GM12878 (cell line): ENCODE measurements around the gene ASCC1. TPM values are rescaled to one million over a fixed set of nuclear protein-coding genes. Genes with fewer than 3 reads are reported as not detected.

ENCODE experiments used
- ATAC-seq: fragments of 200-7000 bp; cut with Tn5 transposase; 3 replicates; pipeline ENCODE4 v1.9.1; 2020; ENCODE audit warnings: mild to moderate bottlenecking, moderate library complexity
- BruUV-seq: library from RNA; stranded (reverse); fragments of 400-500 nt; replicated peaks from 2 replicates; lab custom pipeline; 2021; lab: Mats Ljungman, UMichigan
- CTCF ChIA-PET: fragments of 300-600 bp; sonication (Branson Sonifier 250); formaldehyde crosslinking; extraction: SDS; loops from one replicate; lab custom pipeline; 2021; ENCODE audit warnings: inconsistent platforms; lab: Yijun Ruan, JAX
- POLR2A ChIA-PET: fragments of 350-600 bp; formaldehyde crosslinking; extraction: SDS; loops from one replicate; lab custom pipeline; 2021; ENCODE audit warnings: inconsistent platforms; lab: Charles Lee
- RAD21 ChIA-PET: fragments of 300-600 bp; sonication (Branson Sonifier 250); formaldehyde crosslinking; loops from one replicate; lab custom pipeline; 2023; ENCODE audit warnings: antibody characterized with exemption; ENCODE audit not compliant: unreplicated experiment; lab: Charles Lee
- SMC1A ChIA-PET: fragments of 300-600 bp; sonication (Branson Sonifier 250); formaldehyde crosslinking; loops from one replicate; lab custom pipeline; 2023; ENCODE audit not compliant: unreplicated experiment, uncharacterized antibody; lab: Charles Lee
- DNase-seq: peaks from one replicate; pipeline ENCODE4 v3.0.0-alpha.2; 2011; ENCODE audit warnings: low read depth, low spot score
- FAIRE-seq: peaks from 3 replicates; lab custom pipeline; 2011; peaks lifted over from hg19 to GRCh38; lab: Jason Lieb, UNC
- H2AFZ ChIP-seq: 2 replicates; pipeline ENCODE4 v1.6.0; 2011; ENCODE audit warnings: low read depth, low read length, control low read depth; ENCODE audit not compliant: control insufficient read depth
- H3K27ac ChIP-seq: 2 replicates; pipeline ENCODE4 v1.5.1; 2011; ENCODE audit warnings: control low read depth; ENCODE audit not compliant: control insufficient read depth, insufficient read depth
- H3K27me3 ChIP-seq, 2 experiments: replicated peaks in 1 of 2; 2 replicates each; pipeline versions ENCODE4 v1.6.0 to v1.6.1; 2011; ENCODE audit warnings: low read length in 1 of 2; ENCODE audit not compliant: control insufficient read depth in 2 of 2, insufficient read depth in 2 of 2
- H3K36me3 ChIP-seq, 2 experiments: 2 replicates each; pipeline ENCODE4 v1.5.1; 2011; ENCODE audit warnings: low read length in 1 of 2; ENCODE audit not compliant: control insufficient read depth in 2 of 2, insufficient read depth in 2 of 2
- H3K4me1 ChIP-seq: 2 replicates; pipeline ENCODE4 v1.6.1; 2011; ENCODE audit warnings: mild to moderate bottlenecking, low read length, moderate library complexity, mixed read lengths; ENCODE audit not compliant: control insufficient read depth, insufficient read depth
- H3K4me2 ChIP-seq: 2 replicates; pipeline ENCODE4 v1.6.0; 2011; ENCODE audit warnings: control low read depth; ENCODE audit not compliant: control insufficient read depth, insufficient read depth
- H3K4me3 ChIP-seq: fragments of 200-600 bp; sonication (generic); 2 replicates; pipeline ENCODE4 v1.5.1; 2016
- H3K79me2 ChIP-seq: 2 replicates; pipeline ENCODE4 v1.6.0; 2011; ENCODE audit warnings: low read length; ENCODE audit not compliant: control insufficient read depth, insufficient read depth
- H3K9ac ChIP-seq: 2 replicates; pipeline ENCODE4 v1.8.0; 2011; ENCODE audit warnings: low read length, control low read depth, mixed read lengths; ENCODE audit not compliant: control insufficient read depth, insufficient read depth
- H3K9me3 ChIP-seq: replicated peaks from 3 replicates; pipeline ENCODE4 v1.5.1; 2011; ENCODE audit warnings: mild to moderate bottlenecking, low read length; ENCODE audit not compliant: control insufficient read depth, insufficient read depth
- H4K20me1 ChIP-seq: 2 replicates; pipeline ENCODE4 v1.6.0; 2011; ENCODE audit not compliant: control insufficient read depth, insufficient read depth
- BHLHE40 ChIP-seq, 2 experiments: fragments of 450-650 bp in 1 of 2; IDR thresholded peaks; 2 replicates each; pipeline ENCODE4 v1.6.1; 2011 to 2017; ENCODE audit warnings: low read depth in 2 of 2, borderline replicate concordance in 1 of 2, improper control_type of control experiment in 1 of 2, low read length in 1 of 2, mild to moderate bottlenecking in 1 of 2
- CEBPB ChIP-seq, 2 experiments: fragments of 150-350 bp in 1 of 2; IDR thresholded peaks; 2 replicates each; pipeline ENCODE4 v1.6.1; 2012 to 2014; ENCODE audit warnings: low read depth in 2 of 2, low read length in 2 of 2, borderline replicate concordance in 1 of 2, inconsistent platforms in 1 of 2
- CREB1 ChIP-seq: IDR thresholded peaks from 2 replicates; pipeline ENCODE4 v1.6.1; 2012; ENCODE audit warnings: low read depth, mild to moderate bottlenecking, inconsistent platforms
- CREM ChIP-seq: IDR thresholded peaks from 2 replicates; pipeline ENCODE4 v1.6.1; 2014; ENCODE audit warnings: antibody characterized with exemption, low read depth
- ESRRA ChIP-seq: IDR thresholded peaks from 2 replicates; pipeline ENCODE4 v1.6.1; 2012; ENCODE audit warnings: mild to moderate bottlenecking, low read length, improper control_type of control experiment
- FOXK2 ChIP-seq: fragments of 450-650 bp; IDR thresholded peaks from 2 replicates; pipeline ENCODE4 v1.6.1; 2017; ENCODE audit warnings: mild to moderate bottlenecking, moderate library complexity
- HDAC2 ChIP-seq: fragments of 200-600 bp; sonication (generic); IDR thresholded peaks from 2 replicates; pipeline ENCODE4 v1.6.1; 2017
- MEF2A ChIP-seq: IDR thresholded peaks from 2 replicates; pipeline ENCODE4 v1.6.1; 2011; ENCODE audit warnings: low read depth, mild to moderate bottlenecking, low read length, moderate library complexity; ENCODE audit not compliant: insufficient read depth
- NFIC ChIP-seq: IDR thresholded peaks from 2 replicates; pipeline ENCODE4 v1.6.1; 2012; ENCODE audit warnings: low read depth, mild to moderate bottlenecking, inconsistent platforms, low read length, moderate library complexity
- NR2C1 ChIP-seq: fragments of 450-650 bp; IDR thresholded peaks from 2 replicates; pipeline ENCODE4 v1.6.1; 2017; ENCODE audit warnings: antibody characterized with exemption, mild to moderate bottlenecking, moderate library complexity
- NR2F1 ChIP-seq: fragments of 450-650 bp; conservative IDR thresholded peaks from 2 replicates; pipeline ENCODE4 v1.6.1; 2017; ENCODE audit warnings: mild to moderate bottlenecking
- RUNX3 ChIP-seq: IDR thresholded peaks from 2 replicates; pipeline ENCODE4 v1.6.1; 2012; ENCODE audit warnings: low read length, inconsistent platforms
- SP1 ChIP-seq: IDR thresholded peaks from one replicate; pipeline ENCODE4 v1.6.1; 2011; ENCODE audit warnings: low read depth, low read length
- SRF ChIP-seq, 2 experiments: IDR thresholded peaks; 2 replicates each; pipeline ENCODE4 v1.6.1; 2011; ENCODE audit warnings: low read depth in 2 of 2, low read length in 2 of 2, mild to moderate bottlenecking in 1 of 2, moderate library complexity in 1 of 2
- ZNF384 ChIP-seq: IDR thresholded peaks from 2 replicates; pipeline ENCODE4 v1.6.1; 2012; ENCODE audit warnings: low read depth, mild to moderate bottlenecking, low read length, improper control_type of control experiment, borderline replicate concordance
- WGBS: methylation state at CpG from one replicate; pipeline ENCODE4 v1.1.6; 2016; ENCODE audit warnings: low lambda C conversion rate; ENCODE audit not compliant: insufficient replicate concordance, insufficient coverage; ENCODE audit errors: missing lambda C conversion rate; 5-methylcytosine and 5-hydroxymethylcytosine counted together
- in situ Hi-C: fragments of 300-500 bp; cut with MboI; formaldehyde crosslinking; loops from 9 replicates; pipeline ENCODE4 v1.14.3; 2018; ENCODE audit warnings: mixed read lengths
- intact Hi-C: fragments of 100-400 bp; cut with micrococcal nuclease; formaldehyde crosslinking; loops from one replicate; pipeline ENCODE4 v1.14.2; 2022; ENCODE audit not compliant: unreplicated experiment
- polyA plus RNA-seq, 11 experiments: library from polyadenylated mRNA; depleted of rRNA in 4 of 11; unstranded in 6 of 11; stranded (reverse) in 5 of 11; fragments of >200 nt; fragmentation: Nextera tagmentation in 4 of 11; fragmentation: Illumina TruSeq in 1 of 11; extraction: Ambion mirVana in 4 of 11; extraction: Trizol in 1 of 11; gene quantifications; 1 replicate in 1 of 11; 2 replicates in 10 of 11; pipeline versions ENCODE4 v1.2.1 to v1.2.3, GENCODE V29; 2011 to 2016; ENCODE audit warnings: inconsistent platforms in 2 of 11, missing spikeins in 2 of 11, low read depth in 1 of 11
- total RNA-seq, 4 experiments: library from RNA; depleted of rRNA in 3 of 4; stranded (reverse); fragments of >200 nt in 3 of 4; fragmentation: Illumina TruSeq in 1 of 4; extraction: Trizol in 1 of 4; gene quantifications; 2 replicates each; pipeline versions ENCODE4 v1.2.1 to v1.2.3, GENCODE V29; 2013 to 2021
- TF ChIP-seq, protein P1 (sequence below): IDR thresholded peaks from 2 replicates; pipeline ENCODE4 v1.6.1; 2012; ENCODE audit warnings: low read length, inconsistent platforms
- TF ChIP-seq, protein P2 (sequence below): IDR thresholded peaks from 2 replicates; pipeline ENCODE4 v1.6.1; 2011; ENCODE audit warnings: low read depth, mild to moderate bottlenecking, low read length, moderate library complexity, borderline replicate concordance; ENCODE audit errors: extremely low read depth
- TF ChIP-seq, protein P3 (sequence below): IDR thresholded peaks from 2 replicates; pipeline ENCODE4 v1.6.1; 2011; ENCODE audit warnings: borderline replicate concordance, low read depth, mild to moderate bottlenecking, moderate library complexity, mixed read lengths, low read length; ENCODE audit not compliant: insufficient read depth; ENCODE audit errors: extremely low read length
- TF ChIP-seq, protein P4 (sequence below): IDR thresholded peaks from 2 replicates; pipeline ENCODE4 v1.6.1; 2012; ENCODE audit warnings: low read depth, low read length, improper control_type of control experiment

ASCC1 gene
- total and polyA plus RNA-seq, 10 of the 15 experiments (the other 5 are each of a cell fraction or from before 2014, with no cell fraction given): 23.3 to 80.6 (median 42.8) TPM

DNA sequence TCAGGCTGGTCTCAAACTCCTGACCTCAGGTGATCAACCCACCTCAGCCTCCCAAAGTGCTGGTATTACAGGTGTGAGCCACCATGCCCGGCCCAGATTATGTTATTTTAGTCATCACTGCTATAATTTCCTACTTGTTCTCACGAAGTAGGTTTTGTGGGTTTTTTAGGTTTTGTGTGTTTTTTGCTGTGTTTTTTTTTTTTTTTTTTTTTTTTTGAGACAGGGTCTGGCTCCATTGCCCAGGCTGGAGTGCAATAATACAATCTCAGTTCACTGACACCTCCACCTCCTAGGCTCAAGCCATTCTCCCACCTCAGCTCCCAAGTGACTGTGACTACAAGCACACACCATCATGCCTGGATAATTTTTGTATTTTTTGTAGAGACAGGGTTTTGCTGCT, 21.1 kb downstream of the ASCC1 start:
- no peak for FAIRE-seq

More for the DNA sequence above, 21.1 kb downstream of the ASCC1 start:
- 19% methylated on average over 2 of the region's 2 CpGs for WGBS
- ChIA-PET RAD21 (interaction anchor here (0.7 kb wide), 1 partner anchor 35 kb away, joined by 3 read pairs; no protein-coding TSS in a partner anchor), SMC1A (interaction anchor here (1.5 kb wide), 1 partner anchor 21 kb away, joined by 4 read pairs; the partner anchor contains the start of genes ANAPC16 and ASCC1), POLR2A (no interaction called here), CTCF (interaction anchor here (0.6 to 0.9 kb wide), 2 partner anchors 22 to 64 kb away, joined by 3 read pairs; no protein-coding TSS in a partner anchor)
- Histone ChIP-seq H3K4me1 (no peaks in the 10 kb centered on the region), H3K79me2 (no peaks in the 10 kb centered on the region), H3K36me3 (peaks cover 0 to 27% of the 10 kb centered on the region in 2 experiments; a peak in 1 of 4 replicates), H3K9ac (no peak overlapping the region), H3K27ac (no peak overlapping the region), H2AFZ (no peak overlapping the region), H3K27me3 (no peaks in the 10 kb centered on the region), H3K9me3 (no peaks in the 10 kb centered on the region), H3K4me2 (no peak overlapping the region), H4K20me1 (no peaks in the 10 kb centered on the region), H3K4me3 (no peak overlapping the region)
- in situ Hi-C loops: no loop called here
- ATAC-seq (no peak), DNase-seq (no peak)
- no TSS peak for BruUV-seq
- no peak for TF ChIP-seq CREB1
- TF ChIP-seq NFIC: no peak
- no peak for TF ChIP-seq NR2C1
- TF ChIP-seq, protein P1, sequence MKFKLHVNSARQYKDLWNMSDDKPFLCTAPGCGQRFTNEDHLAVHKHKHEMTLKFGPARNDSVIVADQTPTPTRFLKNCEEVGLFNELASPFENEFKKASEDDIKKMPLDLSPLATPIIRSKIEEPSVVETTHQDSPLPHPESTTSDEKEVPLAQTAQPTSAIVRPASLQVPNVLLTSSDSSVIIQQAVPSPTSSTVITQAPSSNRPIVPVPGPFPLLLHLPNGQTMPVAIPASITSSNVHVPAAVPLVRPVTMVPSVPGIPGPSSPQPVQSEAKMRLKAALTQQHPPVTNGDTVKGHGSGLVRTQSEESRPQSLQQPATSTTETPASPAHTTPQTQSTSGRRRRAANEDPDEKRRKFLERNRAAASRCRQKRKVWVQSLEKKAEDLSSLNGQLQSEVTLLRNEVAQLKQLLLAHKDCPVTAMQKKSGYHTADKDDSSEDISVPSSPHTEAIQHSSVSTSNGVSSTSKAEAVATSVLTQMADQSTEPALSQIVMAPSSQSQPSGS: no peak
- TF ChIP-seq HDAC2: no peak
- TF ChIP-seq CREM: no peak
- TF ChIP-seq SRF (IDR thresholded peaks at IDR 0.05; ENCODE audit: low read depth in 2 of 2, low read length in 2 of 2): no peak
- no peak for TF ChIP-seq SP1
- TF ChIP-seq, protein P2, sequence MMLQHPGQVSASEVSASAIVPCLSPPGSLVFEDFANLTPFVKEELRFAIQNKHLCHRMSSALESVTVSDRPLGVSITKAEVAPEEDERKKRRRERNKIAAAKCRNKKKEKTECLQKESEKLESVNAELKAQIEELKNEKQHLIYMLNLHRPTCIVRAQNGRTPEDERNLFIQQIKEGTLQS: no peak
- TF ChIP-seq, protein P3, sequence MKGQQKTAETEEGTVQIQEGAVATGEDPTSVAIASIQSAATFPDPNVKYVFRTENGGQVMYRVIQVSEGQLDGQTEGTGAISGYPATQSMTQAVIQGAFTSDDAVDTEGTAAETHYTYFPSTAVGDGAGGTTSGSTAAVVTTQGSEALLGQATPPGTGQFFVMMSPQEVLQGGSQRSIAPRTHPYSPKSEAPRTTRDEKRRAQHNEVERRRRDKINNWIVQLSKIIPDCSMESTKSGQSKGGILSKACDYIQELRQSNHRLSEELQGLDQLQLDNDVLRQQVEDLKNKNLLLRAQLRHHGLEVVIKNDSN: no peak
- no peak for TF ChIP-seq ZNF384
- TF ChIP-seq FOXK2: no peak
- TF ChIP-seq MEF2A: no peak
- TF ChIP-seq RUNX3: no peak
- TF ChIP-seq, protein P4, sequence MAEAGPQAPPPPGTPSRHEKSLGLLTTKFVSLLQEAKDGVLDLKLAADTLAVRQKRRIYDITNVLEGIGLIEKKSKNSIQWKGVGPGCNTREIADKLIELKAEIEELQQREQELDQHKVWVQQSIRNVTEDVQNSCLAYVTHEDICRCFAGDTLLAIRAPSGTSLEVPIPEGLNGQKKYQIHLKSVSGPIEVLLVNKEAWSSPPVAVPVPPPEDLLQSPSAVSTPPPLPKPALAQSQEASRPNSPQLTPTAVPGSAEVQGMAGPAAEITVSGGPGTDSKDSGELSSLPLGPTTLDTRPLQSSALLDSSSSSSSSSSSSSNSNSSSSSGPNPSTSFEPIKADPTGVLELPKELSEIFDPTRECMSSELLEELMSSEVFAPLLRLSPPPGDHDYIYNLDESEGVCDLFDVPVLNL: no peak
- no peak for TF ChIP-seq BHLHE40 (IDR thresholded peaks at IDR 0.05; ENCODE audit: borderline replicate concordance in 1 of 2, low read depth in 2 of 2, low read length in 1 of 2)
- TF ChIP-seq CEBPB (IDR thresholded peaks at IDR 0.05; ENCODE audit: borderline replicate concordance in 1 of 2, low read depth in 2 of 2, low read length in 2 of 2): no peak
- no peak for TF ChIP-seq NR2F1
- no peak for TF ChIP-seq ESRRA
- intact Hi-C loops: no loop called here
